Measurements from ENCODE around the gene STC2. TPM values are rescaled to one million over a fixed set of nuclear protein-coding genes. Genes with fewer than 3 reads are reported as not detected.

Gene STC2
- total RNA-seq, 2 experiments from 2014 or later: 21.3 to 23.8 TPM

DNA sequence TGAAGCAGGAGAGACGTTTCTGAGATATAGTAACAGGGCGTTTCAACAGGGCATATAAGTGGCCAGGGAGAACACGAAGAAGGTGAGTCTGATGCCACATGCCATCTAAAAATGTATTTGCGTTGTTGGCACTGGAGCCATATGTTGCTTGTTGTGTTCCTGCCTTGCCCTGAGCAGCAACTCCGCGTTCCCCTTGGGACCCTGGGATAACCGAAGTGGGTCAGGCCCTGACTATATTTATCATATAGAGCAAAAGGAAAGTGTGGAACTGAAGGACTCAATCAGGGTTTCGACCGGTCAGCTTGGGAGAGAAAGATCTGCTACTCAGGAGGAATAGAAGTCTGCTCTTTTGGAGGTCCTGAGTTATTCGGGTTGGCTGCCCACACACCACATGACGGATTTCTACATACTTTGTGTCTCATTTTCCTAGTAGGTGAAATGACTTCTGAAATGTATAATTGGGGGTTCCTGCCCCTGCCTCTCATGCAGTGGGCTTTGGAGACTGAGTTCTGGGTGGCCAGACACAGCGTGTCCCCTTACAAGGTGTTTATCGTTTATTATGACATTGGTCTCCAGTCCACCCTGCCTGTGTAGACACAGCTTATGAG lies 3.0 kb downstream of the STC2 start:
- Mint-ChIP-seq H3K4me1 (peaks cover 43% of the 10 kb centered on the region), H3K27ac (peak overlapping the region; percentile 18), H3K4me3 (peak overlapping the region; percentile 64), H3K27me3 (peaks cover 28% of the 10 kb centered on the region), H3K9me3 (no peaks in the 10 kb centered on the region), H3K36me3 (ENCODE audit: low read depth) (peaks cover 55% of the 10 kb centered on the region)
- DNase-seq: no peak
- POLR2A ChIA-PET: no interaction called here
- CTCF ChIA-PET: interaction anchor here (8.8 kb wide), 1 partner anchor 32 kb away, joined by 136 read pairs; no protein-coding TSS in a partner anchor

DNA sequence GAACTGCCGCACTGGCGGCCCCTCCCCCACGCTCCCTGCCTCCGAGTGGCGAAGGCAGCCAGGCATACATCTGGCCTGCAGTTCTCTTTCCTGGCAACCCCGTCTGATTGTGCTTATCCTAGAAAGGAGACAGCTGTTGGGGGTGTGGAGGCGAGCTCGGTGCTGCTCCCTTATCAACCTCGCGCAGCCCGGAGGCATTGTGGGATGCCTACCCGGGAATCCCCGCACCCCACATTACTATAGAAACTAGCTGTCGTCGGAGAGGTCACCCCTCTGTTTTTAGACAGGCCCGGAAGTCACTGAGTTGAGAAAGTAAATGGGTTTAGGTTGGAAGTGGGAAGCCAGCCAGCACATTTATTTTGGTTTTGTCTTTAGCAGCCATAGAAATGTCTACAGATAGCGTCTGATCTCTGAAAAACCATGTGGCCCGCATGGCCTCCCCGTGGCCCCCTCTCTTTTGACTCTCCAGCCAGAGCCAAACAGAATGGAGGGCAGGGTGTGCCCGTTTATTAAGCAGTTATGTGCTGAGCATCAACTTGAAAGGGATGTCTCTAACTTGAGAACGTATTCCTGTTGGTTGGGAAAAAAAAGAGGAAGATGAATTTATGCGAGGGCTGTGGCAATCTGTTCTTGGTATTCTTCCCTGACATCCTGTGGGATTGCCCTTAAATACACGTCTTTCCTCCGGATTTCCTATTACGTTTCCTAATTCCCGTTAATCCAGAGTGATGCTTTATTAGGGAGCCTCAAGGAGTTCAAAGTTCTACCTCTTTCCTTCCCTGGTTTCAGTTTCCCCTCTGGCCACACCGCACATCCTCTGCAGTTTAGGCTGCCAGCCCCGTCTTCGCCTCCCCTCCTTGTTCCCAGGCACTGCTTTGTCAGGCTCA lies 3.9 kb downstream of the STC2 start:
- POLR2A ChIA-PET: no interaction called here
- Mint-ChIP-seq H3K4me1 (peaks cover 42% of the 10 kb centered on the region), H3K9me3 (no peaks in the 10 kb centered on the region), H3K36me3 (ENCODE audit: low read depth) (peaks cover 61% of the 10 kb centered on the region), H3K4me3 (peak overlapping the region; percentile 11), H3K27me3 (peaks cover 28% of the 10 kb centered on the region), H3K27ac (peak overlapping the region; percentile 18)
- CTCF ChIA-PET: no interaction called here
- no peak for DNase-seq

DNA sequence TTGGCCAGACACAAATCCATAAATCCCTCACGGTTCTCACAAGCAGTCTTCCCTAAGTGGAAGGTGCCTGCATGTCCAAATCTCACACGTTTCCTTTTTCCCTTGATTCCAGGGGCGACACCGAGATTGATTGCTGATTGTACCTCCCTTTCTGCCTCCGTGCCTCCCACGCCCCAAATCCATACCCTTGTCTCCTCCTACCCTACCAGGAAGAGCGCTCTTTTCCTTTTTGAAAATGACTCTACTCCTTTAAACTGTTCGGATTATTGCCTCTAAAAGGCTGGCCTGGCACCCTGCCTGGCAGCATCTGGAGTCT lies 4.5 kb downstream of the STC2 start:
- no peak overlapping the region for H3K27ac Mint-ChIP-seq

DNA sequence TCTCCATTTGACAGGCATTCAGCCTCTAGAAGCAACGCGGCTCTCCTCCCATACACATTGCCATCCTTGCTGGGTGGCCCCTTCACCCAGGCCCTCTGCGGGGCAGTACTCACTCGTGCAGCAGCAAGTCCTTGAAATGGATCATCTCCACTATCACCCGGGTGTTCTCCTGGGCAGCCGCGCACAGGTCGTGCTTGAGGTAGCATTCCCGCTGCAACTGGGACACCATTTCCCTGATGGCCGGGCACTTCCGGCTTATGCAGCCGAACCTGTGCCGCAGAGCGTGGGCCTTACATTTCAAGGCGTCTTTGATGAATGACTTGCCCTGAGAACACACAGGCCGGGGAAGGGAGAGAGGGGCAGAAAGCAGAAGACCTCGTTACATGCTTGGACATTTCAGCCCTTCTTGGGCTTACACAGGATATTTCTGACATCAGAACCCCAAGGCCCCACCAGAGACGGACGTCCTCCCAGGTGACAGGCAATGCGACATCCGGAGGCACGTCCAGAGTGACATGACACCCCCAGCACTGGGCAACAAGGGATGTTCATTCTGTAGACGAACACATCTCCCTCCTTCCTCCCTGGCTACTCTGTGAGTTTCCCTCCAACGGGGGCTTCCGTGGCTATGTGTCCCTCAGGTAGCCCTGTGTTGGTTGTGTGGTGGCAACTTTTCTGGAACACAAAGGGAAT lies 5.0 kb downstream of the STC2 start:
- peaks cover 19% of the 10 kb centered on the region for H3K27me3 Mint-ChIP-seq
- H3K9me3 Mint-ChIP-seq: no peaks in the 10 kb centered on the region
- peaks cover 69% of the 10 kb centered on the region for H3K36me3 Mint-ChIP-seq (ENCODE audit: low read depth)
- no peak for DNase-seq
- H3K4me1 Mint-ChIP-seq: peaks cover 34% of the 10 kb centered on the region
- CTCF ChIA-PET: interaction anchor here (2.2 kb wide), 1 partner anchor 8 kb away, joined by 11 read pairs; no protein-coding TSS in a partner anchor
- POLR2A ChIA-PET: no interaction called here
- no peak overlapping the region for H3K4me3 Mint-ChIP-seq
- no peak overlapping the region for H3K27ac Mint-ChIP-seq

More for the DNA sequence above, 4.5 kb downstream of the STC2 start:
- no peak for DNase-seq
- H3K4me1 Mint-ChIP-seq: peaks cover 37% of the 10 kb centered on the region
- POLR2A ChIA-PET: no interaction called here
- peaks cover 67% of the 10 kb centered on the region for H3K36me3 Mint-ChIP-seq (ENCODE audit: low read depth)
- H3K27me3 Mint-ChIP-seq: peaks cover 24% of the 10 kb centered on the region
- CTCF ChIA-PET: no interaction called here
- no peaks in the 10 kb centered on the region for H3K9me3 Mint-ChIP-seq
- no peak overlapping the region for H3K4me3 Mint-ChIP-seq

DNA sequence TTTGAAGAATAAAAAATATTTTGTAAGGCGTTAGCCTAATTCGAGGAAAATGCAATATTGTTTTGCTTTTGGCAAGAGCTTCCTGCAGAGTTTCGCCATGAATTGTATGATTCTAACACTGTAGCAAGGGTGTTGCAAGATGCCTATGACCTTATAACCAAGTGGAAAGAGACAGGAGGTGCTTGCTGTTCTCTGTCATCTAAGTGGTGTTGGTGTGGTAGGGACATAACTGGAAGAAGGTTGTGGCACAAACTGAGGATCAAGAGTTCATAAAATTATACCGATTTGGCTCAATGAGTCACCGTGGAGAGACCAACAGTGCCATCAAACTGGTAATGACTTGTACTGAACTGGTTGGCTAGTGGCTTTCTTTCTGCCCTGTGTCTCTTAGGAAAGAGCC lies 6.3 kb downstream of the STC2 start:
- Mint-ChIP-seq H3K27me3 (peaks cover 17% of the 10 kb centered on the region), H3K4me1 (peaks cover 31% of the 10 kb centered on the region), H3K9me3 (no peaks in the 10 kb centered on the region), H3K36me3 (ENCODE audit: low read depth) (peaks cover 74% of the 10 kb centered on the region), H3K27ac (no peak overlapping the region), H3K4me3 (no peak overlapping the region)
- ChIA-PET POLR2A (no interaction called here), CTCF (interaction anchor here (0.6 to 2.2 kb wide), 2 partner anchors 10 to 239 kb away, joined by 3 to 11 read pairs; no protein-coding TSS in a partner anchor)
- no peak for DNase-seq

DNA sequence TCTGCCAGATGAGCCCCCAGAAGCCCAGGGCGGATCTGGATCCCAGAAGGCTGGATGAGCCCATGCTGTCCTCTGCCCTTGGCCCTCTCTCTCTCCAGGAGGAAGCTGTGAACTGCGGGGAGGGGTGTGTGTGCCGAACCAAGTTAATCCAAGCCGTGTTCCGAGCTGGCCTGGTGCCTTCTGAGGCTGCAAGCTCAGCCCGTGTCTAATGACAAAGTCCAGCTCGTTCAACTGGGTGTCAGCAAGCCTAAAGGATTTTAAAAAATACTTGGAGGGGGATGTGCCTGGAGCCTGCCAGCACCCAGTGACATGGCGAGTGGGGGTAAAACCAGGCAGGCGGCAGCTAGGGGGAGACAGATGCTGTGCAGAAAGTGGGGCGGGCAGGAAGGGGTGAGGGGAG lies 8.0 kb downstream of the STC2 start:
- peaks cover 68% of the 10 kb centered on the region for H3K36me3 Mint-ChIP-seq (ENCODE audit: low read depth)

DNA sequence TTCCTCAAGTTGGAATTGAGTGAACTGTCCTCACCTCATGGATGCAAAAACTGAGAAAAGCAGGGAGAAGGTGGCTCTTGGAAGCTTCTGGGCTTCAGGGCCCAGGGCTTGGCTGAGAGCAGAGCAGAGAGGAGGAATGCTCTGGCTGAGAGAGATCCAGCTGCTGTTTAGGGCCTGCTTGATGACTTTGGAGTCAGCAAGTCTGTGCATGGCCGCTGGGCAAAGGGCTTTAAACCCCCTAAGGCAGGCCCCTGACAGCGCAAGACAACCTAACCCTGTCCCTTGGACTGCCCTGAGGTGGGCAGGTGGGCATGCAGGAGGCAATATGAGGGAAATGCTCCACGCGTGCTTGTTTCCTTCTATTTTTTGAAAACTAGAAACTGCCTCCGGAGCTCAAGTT lies 8.6 kb downstream of the STC2 start:
- Mint-ChIP-seq H3K9me3 (no peaks in the 10 kb centered on the region), H3K27ac (no peak overlapping the region), H3K4me1 (peaks cover 10% of the 10 kb centered on the region), H3K4me3 (no peak overlapping the region), H3K36me3 (ENCODE audit: low read depth) (peaks cover 64% of the 10 kb centered on the region), H3K27me3 (peaks cover under 1% of the 10 kb centered on the region)
- POLR2A ChIA-PET: no interaction called here
- CTCF ChIA-PET: interaction anchor here (2.6 kb wide), 1 partner anchor 12 kb away, joined by 13 read pairs; no protein-coding TSS in a partner anchor
- no peak for DNase-seq

More for the DNA sequence above, 8.0 kb downstream of the STC2 start:
- ChIA-PET CTCF (interaction anchor here (0.7 to 2.6 kb wide), 2 partner anchors 10 to 12 kb away, joined by 4 to 13 read pairs; no protein-coding TSS in a partner anchor), POLR2A (no interaction called here)
- no peak for DNase-seq
- Mint-ChIP-seq H3K27ac (no peak overlapping the region), H3K9me3 (no peaks in the 10 kb centered on the region), H3K27me3 (peaks cover 7% of the 10 kb centered on the region), H3K4me1 (peaks cover 16% of the 10 kb centered on the region), H3K4me3 (no peak overlapping the region)

DNA sequence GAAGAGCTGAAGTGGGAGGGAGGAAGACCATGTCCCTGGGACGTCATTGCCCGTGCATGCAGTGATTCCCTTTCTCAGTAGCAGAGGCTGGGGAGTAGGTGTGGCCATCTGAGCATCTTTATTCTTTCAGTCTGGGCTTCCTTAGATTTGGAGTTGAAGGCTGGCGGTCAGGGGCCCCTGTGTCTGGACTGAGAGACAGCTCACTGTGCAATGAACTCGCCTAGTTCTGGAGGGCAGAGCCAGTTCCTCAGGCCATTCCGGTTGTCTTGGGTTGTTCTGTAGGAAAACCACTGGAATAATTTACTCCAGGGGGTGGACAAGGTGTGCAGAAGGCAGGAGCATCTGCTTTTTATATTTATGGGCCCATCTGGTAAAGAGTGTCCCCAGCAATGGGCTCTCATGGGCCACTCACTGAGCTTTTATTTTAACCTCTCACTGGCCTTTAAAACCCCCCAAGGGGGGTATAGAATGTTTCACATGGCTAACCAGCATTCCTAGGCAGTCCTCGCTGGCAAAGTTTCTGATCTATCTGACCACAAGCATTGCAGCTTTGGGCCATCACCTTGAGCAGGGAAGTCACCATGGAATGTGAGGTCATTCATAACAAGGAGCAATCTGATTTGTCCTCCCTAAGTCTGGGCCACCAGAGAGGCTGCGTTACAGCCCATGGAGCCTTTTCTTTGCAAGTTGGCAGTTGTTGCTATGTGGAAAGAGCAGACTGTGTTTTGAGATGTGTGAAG lies 9.2 kb downstream of the STC2 start:
- H3K4me1 Mint-ChIP-seq: peaks cover 4% of the 10 kb centered on the region
- POLR2A ChIA-PET: no interaction called here
- DNase-seq: no peak
- CTCF ChIA-PET: interaction anchor here (2.6 kb wide), 1 partner anchor 13 kb away, joined by 13 read pairs; no protein-coding TSS in a partner anchor
- H3K4me3 Mint-ChIP-seq: no peak overlapping the region
- peaks cover 58% of the 10 kb centered on the region for H3K36me3 Mint-ChIP-seq (ENCODE audit: low read depth)
- H3K9me3 Mint-ChIP-seq: no peaks in the 10 kb centered on the region
- no peak overlapping the region for H3K27ac Mint-ChIP-seq
- peaks cover under 1% of the 10 kb centered on the region for H3K27me3 Mint-ChIP-seq

DNA sequence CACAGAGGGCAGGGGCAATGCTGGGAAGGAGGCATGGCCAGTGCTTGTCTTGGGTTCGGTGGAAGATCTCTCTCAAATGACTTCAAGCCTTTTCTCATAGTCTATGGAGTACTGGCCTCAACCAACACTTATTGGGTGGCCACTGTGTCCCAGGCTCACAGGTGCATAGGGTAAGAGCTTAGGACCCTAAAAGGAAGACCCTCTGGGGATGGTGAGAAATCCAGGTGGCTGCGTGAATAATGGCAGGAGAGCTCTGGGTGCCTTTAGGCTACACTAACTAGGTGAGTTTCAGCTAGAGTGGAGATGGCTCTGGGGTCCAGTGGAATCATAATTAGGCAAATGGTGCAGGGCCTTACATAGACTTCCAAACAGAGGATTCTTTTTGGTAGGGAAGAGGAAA lies 9.9 kb downstream of the STC2 start:
- ChIA-PET CTCF (interaction anchor here (2.6 kb wide), 1 partner anchor 14 kb away, joined by 13 read pairs; no protein-coding TSS in a partner anchor), POLR2A (no interaction called here)
- Mint-ChIP-seq H3K4me3 (no peak overlapping the region), H3K27me3 (peaks cover 3% of the 10 kb centered on the region), H3K36me3 (ENCODE audit: low read depth) (peaks cover 54% of the 10 kb centered on the region), H3K9me3 (no peaks in the 10 kb centered on the region), H3K4me1 (no peaks in the 10 kb centered on the region), H3K27ac (no peak overlapping the region)
- no peak for DNase-seq

DNA sequence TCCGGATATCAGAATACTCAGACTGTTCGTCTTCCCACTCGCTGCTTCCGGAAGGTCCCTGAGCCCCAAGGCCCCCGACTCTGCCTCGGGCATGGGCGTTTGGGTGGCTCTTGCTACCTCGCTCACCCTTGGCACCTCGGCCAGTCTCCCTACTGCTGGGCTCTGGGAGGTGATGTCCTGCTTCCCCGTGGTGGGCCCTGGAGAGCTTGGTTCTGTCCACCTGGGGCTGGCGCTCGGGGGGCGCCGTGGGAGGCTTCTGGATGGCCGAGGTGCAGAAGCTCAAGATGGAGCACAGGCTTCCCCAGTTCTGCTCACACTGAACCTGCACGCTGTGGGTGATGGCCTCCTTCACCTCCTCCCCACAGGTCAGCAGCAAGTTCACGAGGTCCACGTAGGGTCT lies 10.4 kb downstream of the STC2 start:
- ChIA-PET POLR2A (no interaction called here), CTCF (no interaction called here)
- peaks cover 51% of the 10 kb centered on the region for H3K36me3 Mint-ChIP-seq (ENCODE audit: low read depth)
- H3K27me3 Mint-ChIP-seq: peaks cover 5% of the 10 kb centered on the region
- H3K9me3 Mint-ChIP-seq: no peaks in the 10 kb centered on the region
- H3K4me1 Mint-ChIP-seq: no peaks in the 10 kb centered on the region
- no peak overlapping the region for H3K4me3 Mint-ChIP-seq
- DNase-seq: no peak
- H3K27ac Mint-ChIP-seq: no peak overlapping the region

DNA sequence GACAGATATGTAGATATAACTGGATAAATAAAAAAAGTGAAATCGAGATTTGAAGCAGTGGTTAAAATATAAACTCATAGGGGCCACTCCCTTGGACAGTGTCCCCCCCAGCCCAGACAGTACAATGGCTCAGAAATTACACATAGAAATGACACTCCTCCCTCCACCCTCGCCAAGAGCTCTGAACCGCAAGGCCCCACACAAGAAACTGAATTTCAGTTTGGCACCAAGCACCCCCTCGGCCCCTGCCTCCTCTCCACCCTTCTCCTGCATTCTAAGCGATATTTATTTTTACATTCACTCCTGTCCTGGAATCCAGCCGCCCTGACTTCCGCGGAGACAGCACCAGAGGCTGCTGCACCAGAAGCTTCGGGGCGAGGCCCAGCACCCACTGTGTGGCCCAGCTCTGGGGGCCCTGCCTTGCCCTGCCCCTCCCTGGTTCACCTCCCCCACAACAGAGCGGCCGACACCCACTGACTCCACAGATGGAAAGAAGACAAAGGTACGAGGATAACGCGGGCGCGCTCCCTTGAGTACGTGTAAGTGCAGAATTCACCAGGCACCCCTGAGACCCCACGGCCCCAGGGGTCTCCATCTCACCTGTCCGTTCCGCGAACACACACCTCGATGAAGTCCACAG lies 11.0 kb downstream of the STC2 start:
- Mint-ChIP-seq H3K4me3 (no peak overlapping the region), H3K27ac (no peak overlapping the region), H3K27me3 (peaks cover 9% of the 10 kb centered on the region), H3K4me1 (no peaks in the 10 kb centered on the region), H3K36me3 (ENCODE audit: low read depth) (peaks cover 46% of the 10 kb centered on the region), H3K9me3 (no peaks in the 10 kb centered on the region)
- no peak for DNase-seq
- ChIA-PET POLR2A (no interaction called here), CTCF (interaction anchor here (1.3 kb wide), 1 partner anchor 23 kb away, joined by 4 read pairs; no protein-coding TSS in a partner anchor)

DNA sequence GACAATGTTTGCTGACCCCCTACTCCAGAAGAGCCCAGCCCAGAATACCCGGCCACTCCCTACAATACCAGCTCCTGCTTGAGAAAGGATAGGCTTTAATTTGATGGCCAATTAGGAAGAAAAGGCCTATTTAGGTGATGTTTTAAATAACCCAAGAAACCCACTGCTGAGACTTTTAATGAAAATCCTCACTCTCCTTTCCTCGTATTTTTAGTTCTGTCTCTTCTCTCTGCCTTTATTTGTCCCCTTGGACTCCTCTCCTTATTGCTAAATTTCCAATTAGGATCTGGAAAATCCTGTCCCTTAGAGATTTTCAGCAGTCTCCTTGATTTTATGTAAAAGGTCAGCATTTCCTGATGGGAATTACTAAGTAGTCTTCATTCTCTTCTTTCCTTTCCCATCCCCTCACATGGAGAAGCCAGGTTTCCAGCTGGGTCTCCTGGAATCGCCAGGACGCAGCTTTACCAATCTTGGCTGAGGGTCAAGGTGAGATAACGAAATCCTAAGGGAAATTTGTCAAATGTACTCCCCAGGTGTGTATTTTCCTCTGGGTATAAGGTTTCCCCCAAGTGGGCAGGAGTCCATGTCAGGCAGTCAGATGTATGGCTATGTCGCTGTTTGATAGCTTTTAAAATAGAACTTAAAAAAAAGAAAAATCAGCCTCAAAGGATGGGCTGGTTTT lies 11.7 kb downstream of the STC2 start:
- ChIA-PET CTCF (interaction anchor here (1.3 kb wide), 1 partner anchor 22 kb away, joined by 4 read pairs; no protein-coding TSS in a partner anchor), POLR2A (no interaction called here)
- Mint-ChIP-seq H3K27ac (no peak overlapping the region), H3K36me3 (ENCODE audit: low read depth) (peaks cover 44% of the 10 kb centered on the region), H3K9me3 (no peaks in the 10 kb centered on the region), H3K4me3 (no peak overlapping the region), H3K4me1 (no peaks in the 10 kb centered on the region), H3K27me3 (peaks cover 17% of the 10 kb centered on the region)
- DNase-seq: no peak

Data from activated CD4-positive, alpha-beta memory T cell treated with anti-CD3 and anti-CD28 coated beads, Interleukin-2, amount 10 ng/mL, durations not matched to agents 7 days and 5 days (primary cell).